ENCODE measurements around the gene BCAR1.

BCAR1 gene

DNA sequence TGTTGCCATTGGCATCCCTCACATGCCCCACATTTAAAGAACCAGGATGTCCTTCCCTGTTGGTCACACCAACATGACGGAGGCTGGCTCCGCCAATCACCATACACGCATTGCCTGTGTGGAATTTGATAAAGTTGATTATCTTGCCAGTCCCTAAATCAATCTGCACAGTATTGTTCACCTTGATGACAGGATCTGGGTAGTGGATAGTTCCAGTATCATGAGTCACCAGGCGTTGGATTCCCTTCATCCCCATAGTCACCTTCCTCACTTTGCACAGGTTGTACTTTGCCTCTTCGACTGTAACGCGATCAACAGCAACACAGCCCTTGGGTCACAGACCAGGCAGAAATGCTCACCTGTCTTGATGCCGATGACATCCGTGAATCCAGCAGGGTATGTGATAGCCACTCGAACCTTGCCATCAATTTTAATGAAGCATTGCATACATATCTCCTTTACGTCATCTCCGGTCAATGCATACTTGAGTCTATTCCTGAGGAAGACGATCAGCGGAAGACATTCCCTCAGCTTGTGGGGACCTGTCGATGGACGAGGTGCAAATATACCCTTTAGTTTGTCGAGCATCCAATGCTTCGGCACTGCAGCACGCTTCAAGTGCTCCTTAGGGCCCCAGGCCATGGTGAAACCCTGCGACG is 58.7 kb downstream of the BCAR1 start:
- DNase-seq (ENCODE audit: low spot score in 2 of 2) (no peak), ATAC-seq (replicated peaks; ENCODE audit: extremely low read depth, poor library complexity, severe bottlenecking) (no peak)
- H3K27ac Mint-ChIP-seq (ENCODE audit: low read depth): no peak overlapping the region
- H3K4me1 Mint-ChIP-seq: no peaks in the 10 kb centered on the region
- peaks cover 44% of the 10 kb centered on the region for H3K27me3 Mint-ChIP-seq
- no peak overlapping the region for H3K4me3 Mint-ChIP-seq
- no peaks in the 10 kb centered on the region for H3K36me3 Mint-ChIP-seq (ENCODE audit: insufficient read depth)
- no peaks in the 10 kb centered on the region for H3K9me3 Mint-ChIP-seq

DNA sequence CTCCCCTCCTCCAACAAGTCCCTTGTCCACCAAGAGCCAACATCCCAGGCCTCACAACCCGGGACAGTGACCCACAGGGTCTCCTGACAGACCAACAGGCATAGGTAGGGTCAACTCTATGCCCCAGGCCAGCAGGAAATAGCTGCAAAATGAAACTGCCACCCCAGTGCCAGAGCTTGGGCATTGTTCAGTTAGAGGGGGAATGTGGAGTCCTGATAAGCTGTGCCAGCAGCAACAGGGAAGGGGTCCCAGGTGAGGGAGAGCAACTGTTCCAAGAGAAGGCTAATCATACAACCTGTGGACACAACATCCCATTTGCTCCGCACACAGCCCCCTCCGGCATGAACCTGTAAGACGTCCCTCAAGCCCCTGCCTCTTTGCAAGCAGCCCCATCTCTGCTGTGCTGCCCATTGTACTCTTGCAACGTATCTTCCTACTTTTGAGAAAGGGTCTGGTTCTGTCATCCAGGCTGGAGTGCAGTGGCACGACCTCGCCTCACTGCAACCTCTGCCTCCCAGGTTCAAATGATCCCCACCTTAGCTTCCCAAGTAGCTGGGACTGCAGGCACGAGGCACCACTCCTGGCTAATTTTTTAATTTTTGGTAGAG is 61.7 kb downstream of the BCAR1 start:
- Mint-ChIP-seq H3K27ac (ENCODE audit: low read depth) (no peak overlapping the region), H3K9me3 (no peaks in the 10 kb centered on the region)

DNA sequence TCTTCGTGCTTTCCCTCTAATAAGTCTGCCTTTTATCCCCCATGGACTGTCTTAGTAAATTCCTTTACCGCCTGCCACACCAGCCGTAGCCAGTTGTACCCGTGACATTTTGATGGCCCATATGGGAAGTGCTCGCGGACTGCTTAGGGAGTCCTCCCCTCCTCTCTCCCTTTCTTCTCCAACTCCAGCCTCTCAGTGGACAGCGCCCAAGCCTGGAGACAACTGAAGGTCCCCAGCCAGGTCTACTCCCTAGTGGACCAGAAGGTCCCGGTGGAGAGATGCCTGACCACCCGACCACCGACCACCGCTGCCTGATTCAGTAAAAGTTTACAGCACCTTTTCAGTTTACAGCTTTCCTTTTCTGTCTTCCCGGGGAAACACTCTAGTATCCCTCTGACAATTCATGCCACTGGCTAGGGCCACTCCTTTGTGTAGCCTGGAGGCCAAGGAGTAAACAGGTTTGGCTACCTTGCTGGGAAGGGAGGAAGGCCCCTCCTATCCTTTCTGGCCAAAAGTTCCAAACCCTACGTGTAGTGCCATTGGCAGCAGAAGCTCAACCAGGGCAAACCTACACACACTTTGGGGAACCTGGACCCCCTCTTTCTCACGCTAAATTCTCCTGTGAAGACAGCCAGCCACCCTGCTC is 62.5 kb downstream of the BCAR1 start:
- H3K36me3 Mint-ChIP-seq (ENCODE audit: insufficient read depth): no peaks in the 10 kb centered on the region
- no peak overlapping the region for H3K27ac Mint-ChIP-seq (ENCODE audit: low read depth)
- DNase-seq (ENCODE audit: low spot score in 2 of 2) (no peak), ATAC-seq (replicated peaks; ENCODE audit: extremely low read depth, poor library complexity, severe bottlenecking) (no peak)
- peaks cover 50% of the 10 kb centered on the region for H3K27me3 Mint-ChIP-seq
- no peak overlapping the region for H3K4me3 Mint-ChIP-seq
- no peaks in the 10 kb centered on the region for H3K9me3 Mint-ChIP-seq
- H3K4me1 Mint-ChIP-seq: no peaks in the 10 kb centered on the region

More for the DNA sequence above, 61.7 kb downstream of the BCAR1 start:
- DNase-seq (ENCODE audit: low spot score in 2 of 2): no peak
- Mint-ChIP-seq H3K4me1 (no peaks in the 10 kb centered on the region), H3K27me3 (peaks cover 46% of the 10 kb centered on the region), H3K4me3 (no peak overlapping the region), H3K36me3 (ENCODE audit: insufficient read depth) (no peaks in the 10 kb centered on the region)
- no peak for ATAC-seq (replicated peaks; ENCODE audit: extremely low read depth, poor library complexity, severe bottlenecking)

DNA sequence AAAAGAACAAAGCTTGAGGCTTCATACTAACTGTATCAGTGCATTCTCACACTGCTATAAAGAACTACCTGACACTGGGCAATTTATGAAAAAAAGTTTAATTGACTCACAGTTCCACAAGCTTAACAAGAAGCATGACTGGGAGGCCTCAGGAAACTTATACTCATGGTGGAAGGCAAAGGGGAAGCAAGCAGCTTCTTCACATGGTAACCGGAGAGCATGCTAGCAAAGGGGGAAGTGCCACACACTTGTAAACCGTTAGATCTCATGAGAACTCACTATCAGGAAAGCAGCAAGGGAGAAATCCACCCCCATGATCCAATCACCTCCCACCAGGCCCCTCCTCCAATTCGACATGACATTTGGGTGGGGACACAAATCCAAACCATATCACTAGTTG is 69.8 kb downstream of the BCAR1 start:
- H3K9me3 Mint-ChIP-seq: peaks cover 15% of the 10 kb centered on the region
- no peaks in the 10 kb centered on the region for H3K4me1 Mint-ChIP-seq

DNA sequence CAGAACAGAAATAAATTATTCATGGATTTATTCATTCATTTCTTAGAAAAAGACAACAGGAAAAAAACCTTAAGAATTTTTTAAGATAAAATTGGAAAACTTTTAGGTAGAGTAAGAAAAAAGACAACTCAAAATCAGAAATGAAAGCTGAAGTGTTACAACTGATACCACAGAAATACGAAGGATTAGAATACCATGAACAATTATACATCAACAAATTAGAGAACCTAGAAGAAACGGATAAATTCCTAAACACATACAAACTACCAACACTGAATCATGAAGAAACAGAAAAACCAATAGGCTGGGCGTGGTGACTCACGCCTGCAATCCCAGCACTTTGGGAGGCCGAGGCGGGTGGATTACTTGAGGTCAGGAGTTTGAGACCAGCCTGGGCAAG is 72.2 kb downstream of the BCAR1 start:
- no peak overlapping the region for H3K27ac Mint-ChIP-seq (ENCODE audit: low read depth)
- H3K4me3 Mint-ChIP-seq: no peak overlapping the region
- DNase-seq (ENCODE audit: low spot score in 2 of 2): no peak

More for the DNA sequence above, 69.8 kb downstream of the BCAR1 start:
- DNase-seq (ENCODE audit: low spot score in 2 of 2) (no peak), ATAC-seq (replicated peaks; ENCODE audit: extremely low read depth, poor library complexity, severe bottlenecking) (no peak)
- no peak overlapping the region for H3K27ac Mint-ChIP-seq (ENCODE audit: low read depth)
- H3K27me3 Mint-ChIP-seq: peaks cover 16% of the 10 kb centered on the region
- no peaks in the 10 kb centered on the region for H3K36me3 Mint-ChIP-seq (ENCODE audit: insufficient read depth)
- H3K4me3 Mint-ChIP-seq: no peak overlapping the region

More for the DNA sequence above, 72.2 kb downstream of the BCAR1 start:
- no peaks in the 10 kb centered on the region for H3K4me1 Mint-ChIP-seq
- no peaks in the 10 kb centered on the region for H3K27me3 Mint-ChIP-seq
- no peak for ATAC-seq (replicated peaks; ENCODE audit: extremely low read depth, poor library complexity, severe bottlenecking)
- H3K36me3 Mint-ChIP-seq (ENCODE audit: insufficient read depth): no peaks in the 10 kb centered on the region
- peaks cover 22% of the 10 kb centered on the region for H3K9me3 Mint-ChIP-seq
